HG02943 (cell line): ENCODE data around the gene TBC1D17.

ENCODE experiments used
- ATAC-seq: cut with Tn5 transposase; IDR thresholded peaks from one replicate; pipeline ENCODE4 v1.9.1; 2021; ENCODE audit warnings: mild to moderate bottlenecking, low read depth, moderate library complexity; ENCODE audit not compliant: unreplicated experiment

TBC1D17 gene

DNA sequence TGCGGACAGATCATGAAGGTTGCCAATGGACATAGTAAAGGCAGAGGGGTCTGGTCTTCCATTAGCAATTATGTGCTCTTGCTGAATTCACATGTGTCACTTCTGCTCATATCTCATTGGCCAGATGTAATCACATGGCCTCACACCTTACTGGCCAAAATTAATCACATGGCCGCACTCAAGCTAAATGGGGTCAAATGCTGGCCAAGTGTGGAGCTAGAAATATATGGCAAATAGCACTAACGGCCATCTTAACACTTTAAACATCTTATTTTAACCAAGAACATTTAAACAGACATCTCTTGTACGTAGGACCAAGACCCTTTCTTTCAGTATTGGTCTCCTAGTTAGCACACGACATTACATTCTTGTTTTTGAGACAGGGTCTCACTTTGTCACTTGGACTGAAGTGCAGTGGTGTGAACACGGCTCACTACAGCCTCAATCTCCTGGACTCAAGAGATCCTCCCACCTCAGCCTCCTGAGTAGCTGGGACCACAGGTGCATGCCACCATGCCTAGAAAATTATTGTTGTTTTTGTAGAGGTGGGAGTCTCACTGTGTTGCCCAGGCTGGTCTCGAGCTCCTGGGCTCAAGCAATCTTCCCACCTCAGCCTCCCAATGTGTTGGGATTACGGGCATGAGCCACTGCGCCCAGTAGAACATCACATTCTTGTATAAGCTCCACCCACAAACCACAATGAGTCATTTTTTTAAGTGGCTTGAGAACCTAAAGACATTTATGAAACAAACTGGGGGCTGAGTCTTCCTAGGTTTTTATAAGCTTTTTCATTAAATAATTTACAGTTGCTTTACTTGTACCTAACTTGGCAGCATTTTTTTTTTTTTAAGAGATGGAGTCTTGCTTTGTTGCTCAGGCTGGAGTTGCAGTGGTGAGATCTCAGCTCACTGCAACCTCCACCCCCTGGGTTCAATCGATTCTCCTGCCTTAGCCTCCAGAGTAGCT lies 29.5 kb upstream of the TBC1D17 start:
- ATAC-seq: no peak

- no peak for ATAC-seq
Measured at GRCh38 chr19:49848938-49849337, 28.6 kb upstream of the TBC1D17 start.

DNA sequence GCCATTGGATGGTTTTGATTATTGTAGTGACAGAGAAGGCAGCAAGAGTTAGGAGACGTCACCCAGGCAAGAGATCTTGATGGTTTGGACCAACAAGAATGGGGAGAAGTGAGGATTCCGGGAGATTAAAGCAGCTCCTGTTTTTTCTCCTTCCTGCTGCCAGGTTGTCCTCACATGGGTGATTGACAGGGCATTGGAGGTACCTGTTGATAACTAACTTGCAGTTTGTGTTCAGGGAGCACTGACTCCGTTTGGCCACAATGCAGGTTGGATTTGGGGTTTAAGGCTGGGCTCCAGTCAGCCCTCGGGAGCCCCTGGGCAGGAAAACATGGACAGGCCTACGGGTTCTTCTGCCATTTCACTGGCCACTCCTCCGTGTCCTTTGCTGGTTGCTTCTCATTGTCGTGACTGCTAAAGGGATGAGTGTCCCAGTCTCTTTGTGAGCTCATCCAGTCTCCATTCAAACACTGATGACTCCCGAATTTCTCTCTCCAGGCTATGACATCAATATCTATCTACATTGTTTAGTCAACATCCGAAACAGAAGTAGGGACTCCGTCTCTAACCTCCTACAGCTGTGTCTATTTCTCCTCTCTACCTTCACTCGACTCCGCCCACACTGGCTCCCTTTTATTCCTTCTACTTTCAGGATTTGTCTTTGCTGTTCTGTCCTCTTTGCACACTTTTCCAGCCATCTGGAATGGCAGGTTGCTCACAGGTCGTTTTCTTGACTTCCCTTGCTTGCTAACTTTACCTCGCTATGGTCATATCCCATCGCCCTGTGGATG lies 27.9 kb upstream of the TBC1D17 start:
- ATAC-seq: no peak

- no peak for ATAC-seq
Measured at GRCh38 chr19:49850221-49850486, 27.3 kb upstream of the TBC1D17 start.

- ATAC-seq: peak; percentile 64
Measured at GRCh38 chr19:49850487-49851342, 26.8 kb upstream of the TBC1D17 start, which contains the start of gene PTOV1. TSS of gene PTOV1 (plus strand) at chr19:49851159.

DNA sequence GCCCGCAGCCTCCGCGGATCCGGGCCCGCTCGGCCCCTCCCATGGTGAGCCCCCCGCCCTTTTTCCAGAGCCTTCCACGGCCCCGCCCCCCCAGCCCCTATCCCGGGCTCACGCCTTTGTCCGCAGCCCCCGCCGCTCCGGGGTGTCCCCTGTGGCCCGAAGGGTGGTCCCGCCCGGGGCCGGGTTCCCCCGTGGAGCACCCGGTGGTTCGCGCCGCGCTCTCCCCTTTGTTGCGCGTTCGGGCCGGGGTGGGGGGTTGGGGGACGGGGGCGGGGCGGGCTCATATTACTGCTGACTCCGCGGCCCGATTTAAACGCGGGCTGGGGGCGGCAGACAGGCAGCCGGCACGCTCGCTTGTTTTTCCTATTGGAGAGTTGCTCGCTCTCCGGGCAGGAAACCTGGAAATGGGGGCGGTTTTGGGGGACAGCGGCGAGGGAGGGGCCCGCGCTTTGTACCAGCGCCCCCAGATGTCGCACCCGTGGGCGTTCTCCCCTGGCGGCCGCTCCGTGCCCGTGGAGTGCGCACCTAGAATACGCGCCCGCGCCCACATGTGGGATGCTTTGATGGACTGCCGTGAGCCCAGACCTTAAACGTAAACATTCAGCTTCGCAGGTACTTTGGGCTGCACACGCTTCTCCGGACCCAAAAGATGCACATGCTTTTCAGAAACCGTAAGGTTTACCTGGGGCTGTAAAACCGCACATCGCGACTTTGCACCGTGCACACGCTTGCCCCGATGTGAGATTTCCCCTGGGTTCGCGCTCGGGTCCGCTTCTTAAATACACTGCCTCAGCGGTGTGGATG lies 25.8 kb upstream of the TBC1D17 start:
- ATAC-seq: peak; percentile 7

GRCh38 chr19:49852631-49853126 lies 24.8 kb upstream of the TBC1D17 start:
- no peak for ATAC-seq

DNA sequence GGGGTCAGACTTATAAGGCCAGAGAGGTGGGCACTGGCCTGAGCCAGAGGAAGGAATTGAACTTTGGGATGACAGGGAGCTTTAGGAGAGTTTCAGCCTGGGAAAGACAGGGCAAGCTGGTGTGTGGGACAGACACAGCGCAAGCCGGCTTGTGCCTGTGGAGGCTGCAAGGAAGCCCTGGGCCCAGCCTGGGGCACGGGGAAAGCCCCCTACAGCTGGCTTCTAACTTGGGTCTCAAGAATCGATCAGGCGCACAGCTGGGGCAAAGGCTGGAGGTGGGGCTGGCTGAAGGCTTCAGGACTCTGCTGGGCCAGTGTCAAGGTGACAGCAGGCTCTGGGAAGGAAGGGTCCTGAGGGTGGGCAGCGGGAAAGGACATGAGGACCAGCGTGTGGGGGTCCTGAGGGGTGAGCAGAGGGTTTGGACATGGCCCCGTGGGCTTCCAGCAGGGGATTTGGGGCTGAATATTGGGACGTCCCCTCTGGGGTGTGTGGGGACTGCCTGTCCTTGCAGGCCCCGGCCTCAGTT lies 23.6 kb upstream of the TBC1D17 start:
- no peak for ATAC-seq

- no peak for ATAC-seq
Measured at GRCh38 chr19:49854378-49855263, 22.9 kb upstream of the TBC1D17 start.

DNA sequence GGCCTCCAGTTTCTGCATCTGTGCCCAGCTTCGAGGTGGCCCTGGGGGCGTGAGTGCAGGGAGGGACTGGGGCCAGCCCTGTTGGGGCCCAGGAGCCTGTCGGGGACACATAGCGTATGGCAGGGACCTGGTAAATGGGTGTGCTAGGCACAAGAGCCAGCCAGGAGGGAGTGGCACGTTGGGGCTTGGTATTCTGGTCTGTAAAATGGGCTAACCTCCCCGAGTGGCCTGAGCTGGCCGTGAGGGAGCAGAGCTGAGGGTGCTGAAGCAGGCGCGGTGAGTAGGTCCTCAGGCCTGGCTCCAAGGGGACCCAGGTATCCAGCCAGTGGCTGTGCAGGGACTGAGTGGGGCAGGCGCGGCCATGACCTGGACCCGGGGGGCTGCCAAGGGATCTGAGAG lies 22.2 kb upstream of the TBC1D17 start:
- no peak for ATAC-seq

GRCh38 chr19:49855676-49856573 lies 21.6 kb upstream of the TBC1D17 start:
- ATAC-seq: no peak

DNA sequence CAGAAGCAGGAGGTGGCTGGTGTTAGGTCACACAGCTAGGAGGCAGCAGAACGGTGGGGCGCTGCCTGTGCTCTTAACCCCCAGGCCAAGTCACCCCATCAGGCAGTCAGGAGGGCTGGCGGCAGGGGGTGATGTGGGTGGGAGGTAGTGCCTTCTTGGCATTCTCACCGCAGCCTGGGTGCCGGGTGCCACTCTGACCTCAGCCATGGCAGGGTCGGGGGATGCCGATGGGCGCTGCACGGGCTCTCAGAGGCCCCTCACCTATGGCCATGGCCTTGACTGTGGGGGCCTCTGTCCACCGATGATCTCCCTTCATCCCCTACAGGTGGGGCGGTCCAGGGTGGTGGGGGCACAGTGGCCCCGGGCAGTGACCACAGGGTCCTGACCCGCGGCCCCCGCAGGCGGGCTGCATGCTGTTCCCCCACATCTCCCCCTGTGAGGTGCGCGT lies 20.9 kb upstream of the TBC1D17 start:
- ATAC-seq: no peak

- ATAC-seq: no peak
Measured at GRCh38 chr19:49857061-49857837, 20.3 kb upstream of the TBC1D17 start.

DNA sequence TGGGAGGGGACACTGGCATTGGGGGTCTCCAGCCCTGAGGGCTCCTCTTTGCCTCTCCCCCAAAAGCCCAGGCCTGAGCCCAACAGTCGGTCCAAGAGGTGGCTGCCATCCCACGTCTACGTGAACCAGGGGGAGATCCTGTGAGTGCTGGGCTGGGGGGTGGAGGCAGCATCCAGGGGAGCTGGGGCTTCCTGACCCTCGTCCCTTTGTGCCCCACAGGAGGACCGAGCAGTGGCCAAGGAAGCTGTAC lies 19.7 kb upstream of the TBC1D17 start:
- ATAC-seq: no peak

DNA sequence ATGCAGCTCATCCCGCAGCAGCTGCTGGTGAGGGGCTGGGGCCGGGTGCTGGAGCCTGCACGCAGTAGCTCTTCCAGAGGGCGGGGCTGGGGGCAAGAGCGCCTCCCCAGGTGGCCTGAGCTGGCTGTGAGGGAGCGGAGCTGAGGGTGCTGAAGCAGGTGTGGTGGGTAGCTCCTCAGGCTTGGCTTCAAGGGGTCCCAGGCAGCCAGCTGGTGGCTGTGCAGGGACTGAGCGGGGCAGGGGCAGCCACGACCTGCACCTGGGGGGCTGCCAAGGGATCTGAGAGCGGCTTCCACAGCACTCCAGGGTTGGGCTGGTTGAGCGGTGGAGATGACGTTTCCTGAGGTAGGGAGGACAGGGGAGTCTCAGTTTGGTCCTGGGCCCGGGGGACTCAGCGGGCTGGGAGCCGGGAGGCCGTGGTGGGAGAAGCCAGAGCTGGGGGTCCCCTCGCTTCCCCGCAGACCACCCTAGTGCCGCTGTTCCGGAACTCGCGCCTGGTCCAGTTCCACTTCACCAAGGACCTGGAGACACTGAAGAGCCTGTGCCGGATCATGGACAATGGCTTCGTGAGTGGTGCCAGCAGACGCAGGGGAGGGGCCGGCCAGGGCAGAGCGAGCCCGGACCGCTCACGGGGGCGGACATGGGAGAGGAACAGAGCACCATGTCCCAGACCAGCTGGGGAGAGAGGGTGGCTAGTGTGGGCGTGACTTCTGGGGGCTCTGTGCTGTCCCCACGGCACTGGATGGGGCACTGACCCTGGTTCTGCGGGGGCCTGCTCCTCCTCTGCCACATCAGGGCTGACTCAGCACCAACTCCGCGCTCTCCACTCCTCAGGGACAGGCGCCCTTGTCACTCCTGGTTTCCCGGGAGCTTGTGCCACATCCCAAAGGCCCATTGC lies 19.2 kb upstream of the TBC1D17 start:
- no peak for ATAC-seq
